DND-41 (cell line): ENCODE measurements around the gene DCLK3.

Experiments used
- ATAC-seq: fragments of 200-7000 bp; cut with Tn5 transposase; 3 replicates; pipeline ENCODE4 v1.9.1; 2021; ENCODE audit warnings: low read depth; ENCODE audit not compliant: insufficient read depth
- DNase-seq: peaks from one replicate; pipeline ENCODE4 v3.0.0-alpha.2; 2020
- H2AFZ ChIP-seq: 2 replicates; pipeline ENCODE4 v1.6.0; 2012; ENCODE audit warnings: low read depth, low read length
- H3K27ac ChIP-seq: 2 replicates; pipeline ENCODE4 v1.5.1; 2012; ENCODE audit warnings: low read length, inconsistent platforms
- H3K27me3 ChIP-seq: fragments of 200-600 bp; sonication (generic); 2 replicates; pipeline ENCODE4 v1.6.0; 2012; ENCODE audit warnings: low read length, mild to moderate bottlenecking, inconsistent platforms; ENCODE audit not compliant: insufficient read depth, poor library complexity
- H3K36me3 ChIP-seq: 2 replicates; pipeline ENCODE4 v1.5.1; 2012; ENCODE audit warnings: low read length, inconsistent platforms; ENCODE audit not compliant: insufficient read depth
- H3K4me1 ChIP-seq: 2 replicates; pipeline ENCODE4 v1.5.1; 2012; ENCODE audit warnings: mild to moderate bottlenecking, low read length; ENCODE audit not compliant: insufficient read depth
- H3K4me2 ChIP-seq: 2 replicates; pipeline ENCODE4 v1.6.0; 2012; ENCODE audit warnings: mild to moderate bottlenecking, moderate library complexity, low read length, inconsistent platforms; ENCODE audit not compliant: insufficient read depth
- H3K4me3 ChIP-seq, 2 experiments: fragments of 200-600 bp in 1 of 2; shearing (Covaris generic) in 1 of 2; 2 replicates each; pipeline ENCODE4 v1.5.1; 2012 to 2016; ENCODE audit warnings: inconsistent platforms in 2 of 2, low read length in 2 of 2, mild to moderate bottlenecking in 2 of 2, low read depth in 1 of 2, moderate library complexity in 1 of 2
- H3K79me2 ChIP-seq: 2 replicates; pipeline ENCODE4 v1.6.0; 2012; ENCODE audit warnings: low read length, inconsistent platforms; ENCODE audit not compliant: insufficient read depth
- H3K9ac ChIP-seq: 2 replicates; pipeline ENCODE4 v1.6.0; 2012; ENCODE audit warnings: low read depth, mild to moderate bottlenecking, inconsistent platforms, low read length, moderate library complexity
- H3K9me3 ChIP-seq: 2 replicates; pipeline ENCODE4 v1.5.1; 2012; ENCODE audit warnings: low read length, moderate library complexity, mild to moderate bottlenecking, inconsistent platforms; ENCODE audit not compliant: insufficient read depth, severe bottlenecking
- H4K20me1 ChIP-seq: 2 replicates; pipeline ENCODE4 v1.6.0; 2012; ENCODE audit warnings: low read length; ENCODE audit not compliant: insufficient read depth
- EZH2 ChIP-seq: IDR thresholded peaks from 3 replicates; pipeline ENCODE4 v1.6.1; 2012; ENCODE audit warnings: borderline replicate concordance, low read depth, mild to moderate bottlenecking, moderate library complexity, low read length, inconsistent platforms; ENCODE audit not compliant: severe bottlenecking
- TF ChIP-seq, protein P1 (sequence below): IDR thresholded peaks from 2 replicates; pipeline ENCODE4 v1.5.1; 2012; ENCODE audit warnings: borderline replicate concordance, low read length, moderate library complexity, mild to moderate bottlenecking; ENCODE audit not compliant: poor library complexity, severe bottlenecking; ENCODE audit errors: extremely low read depth

Gene DCLK3, protein sequence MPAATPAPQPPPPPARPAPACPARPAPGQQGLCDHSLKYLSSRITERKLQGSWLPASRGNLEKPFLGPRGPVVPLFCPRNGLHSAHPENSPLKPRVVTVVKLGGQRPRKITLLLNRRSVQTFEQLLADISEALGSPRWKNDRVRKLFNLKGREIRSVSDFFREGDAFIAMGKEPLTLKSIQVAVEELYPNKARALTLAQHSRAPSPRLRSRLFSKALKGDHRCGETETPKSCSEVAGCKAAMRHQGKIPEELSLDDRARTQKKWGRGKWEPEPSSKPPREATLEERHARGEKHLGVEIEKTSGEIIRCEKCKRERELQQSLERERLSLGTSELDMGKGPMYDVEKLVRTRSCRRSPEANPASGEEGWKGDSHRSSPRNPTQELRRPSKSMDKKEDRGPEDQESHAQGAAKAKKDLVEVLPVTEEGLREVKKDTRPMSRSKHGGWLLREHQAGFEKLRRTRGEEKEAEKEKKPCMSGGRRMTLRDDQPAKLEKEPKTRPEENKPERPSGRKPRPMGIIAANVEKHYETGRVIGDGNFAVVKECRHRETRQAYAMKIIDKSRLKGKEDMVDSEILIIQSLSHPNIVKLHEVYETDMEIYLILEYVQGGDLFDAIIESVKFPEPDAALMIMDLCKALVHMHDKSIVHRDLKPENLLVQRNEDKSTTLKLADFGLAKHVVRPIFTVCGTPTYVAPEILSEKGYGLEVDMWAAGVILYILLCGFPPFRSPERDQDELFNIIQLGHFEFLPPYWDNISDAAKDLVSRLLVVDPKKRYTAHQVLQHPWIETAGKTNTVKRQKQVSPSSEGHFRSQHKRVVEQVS

DNA sequence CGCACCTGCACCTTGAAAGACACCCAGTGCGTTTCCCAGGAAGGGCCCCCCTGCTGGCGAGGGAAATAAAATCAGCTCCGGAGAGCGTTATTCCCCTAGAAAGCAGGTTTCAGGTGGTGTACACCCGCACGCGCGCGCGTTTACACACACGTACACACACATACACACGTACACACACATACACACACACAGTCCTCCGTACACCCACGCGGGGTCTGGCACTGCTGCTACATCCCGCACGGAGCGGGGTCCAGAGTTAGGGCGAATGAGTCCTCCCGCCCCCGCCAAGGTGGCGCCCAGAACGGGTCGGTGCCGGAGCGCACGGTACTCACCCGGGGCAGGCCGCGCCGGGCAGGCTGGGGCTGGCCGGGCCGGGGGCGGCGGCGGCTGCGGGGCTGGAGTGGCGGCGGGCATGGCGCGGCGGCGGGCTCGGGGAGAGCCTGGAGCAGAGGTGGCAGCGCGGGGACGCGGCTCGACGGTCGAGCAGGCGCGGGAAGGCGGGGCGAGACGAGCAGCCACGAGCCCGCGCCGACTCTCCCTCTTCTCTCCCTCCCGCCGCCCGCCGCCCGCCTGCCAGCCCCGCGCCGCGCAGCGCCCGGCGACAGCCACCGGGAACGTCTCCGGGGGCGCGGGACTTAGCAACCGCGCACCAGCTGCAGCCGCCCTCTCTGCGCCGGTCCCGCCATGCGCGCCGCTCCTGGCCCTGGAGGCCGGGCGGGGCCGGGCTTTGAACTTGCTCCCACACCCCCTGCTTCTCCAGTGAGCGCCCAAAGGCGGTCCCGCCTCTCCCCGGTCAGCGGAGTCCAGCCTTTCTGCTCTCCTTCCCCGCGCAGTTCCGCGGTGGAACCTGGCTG, at the start of gene DCLK3:
Gene DCLK3, minus strand, starts transcription at position 704 of the 854 bp plus-strand sequence. Its CDS starts 290 bp downstream, at position 414.
- ATAC-seq: no peak
- Histone ChIP-seq H4K20me1 (no peaks in the 10 kb centered on the region), H3K4me2 (no peak within 1 kb of the TSS), H3K4me3 (no peak within 1 kb of the TSS), H3K27ac (no peak within 1 kb of the TSS), H3K79me2 (no peaks in the 10 kb centered on the region), H3K36me3 (no peaks in the 10 kb centered on the region), H3K9ac (no peak within 1 kb of the TSS), H3K27me3 (peaks cover 5% of the 10 kb centered on the region), H3K4me1 (no peaks in the 10 kb centered on the region), H3K9me3 (no peaks in the 10 kb centered on the region), H2AFZ (no peak within 1 kb of the TSS)
- no peak for DNase-seq
- no peak for TF ChIP-seq EZH2
- TF ChIP-seq, protein P1, sequence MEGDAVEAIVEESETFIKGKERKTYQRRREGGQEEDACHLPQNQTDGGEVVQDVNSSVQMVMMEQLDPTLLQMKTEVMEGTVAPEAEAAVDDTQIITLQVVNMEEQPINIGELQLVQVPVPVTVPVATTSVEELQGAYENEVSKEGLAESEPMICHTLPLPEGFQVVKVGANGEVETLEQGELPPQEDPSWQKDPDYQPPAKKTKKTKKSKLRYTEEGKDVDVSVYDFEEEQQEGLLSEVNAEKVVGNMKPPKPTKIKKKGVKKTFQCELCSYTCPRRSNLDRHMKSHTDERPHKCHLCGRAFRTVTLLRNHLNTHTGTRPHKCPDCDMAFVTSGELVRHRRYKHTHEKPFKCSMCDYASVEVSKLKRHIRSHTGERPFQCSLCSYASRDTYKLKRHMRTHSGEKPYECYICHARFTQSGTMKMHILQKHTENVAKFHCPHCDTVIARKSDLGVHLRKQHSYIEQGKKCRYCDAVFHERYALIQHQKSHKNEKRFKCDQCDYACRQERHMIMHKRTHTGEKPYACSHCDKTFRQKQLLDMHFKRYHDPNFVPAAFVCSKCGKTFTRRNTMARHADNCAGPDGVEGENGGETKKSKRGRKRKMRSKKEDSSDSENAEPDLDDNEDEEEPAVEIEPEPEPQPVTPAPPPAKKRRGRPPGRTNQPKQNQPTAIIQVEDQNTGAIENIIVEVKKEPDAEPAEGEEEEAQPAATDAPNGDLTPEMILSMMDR: no peak

DNA sequence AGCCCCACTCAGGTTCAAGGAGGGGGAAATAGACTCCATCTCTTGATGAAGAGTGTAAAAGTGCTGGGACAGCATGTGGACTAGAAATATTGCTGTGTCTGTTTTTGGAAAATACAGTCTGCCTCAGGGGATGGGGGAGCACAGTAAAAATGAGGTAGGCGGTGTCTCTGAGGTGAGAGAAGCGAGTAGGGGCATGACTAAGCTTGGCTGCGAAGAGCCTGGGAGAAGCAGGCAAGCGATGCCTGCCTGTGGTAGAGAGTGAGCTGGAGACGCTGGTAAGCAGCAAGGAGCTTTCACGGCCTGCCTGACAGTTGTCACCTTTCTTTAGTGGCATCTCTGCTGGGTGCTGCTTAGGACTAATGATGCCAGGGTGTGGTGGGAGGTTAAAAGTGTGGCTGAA, 49.0 kb upstream of the DCLK3 start:
- no peaks in the 10 kb centered on the region for H3K79me2 ChIP-seq
- H3K36me3 ChIP-seq: no peaks in the 10 kb centered on the region
- TF ChIP-seq EZH2: no peak
- TF ChIP-seq, protein P1: no peak
- no peak overlapping the region for H2AFZ ChIP-seq
- no peak for DNase-seq
- H4K20me1 ChIP-seq: no peaks in the 10 kb centered on the region
- no peak overlapping the region for H3K4me2 ChIP-seq
- H3K9ac ChIP-seq: no peak overlapping the region
- no peaks in the 10 kb centered on the region for H3K9me3 ChIP-seq
- no peak overlapping the region for H3K4me3 ChIP-seq
- no peaks in the 10 kb centered on the region for H3K27me3 ChIP-seq
- no peaks in the 10 kb centered on the region for H3K4me1 ChIP-seq
- ATAC-seq: no peak; the same call in 2 of the 3 replicates
- H3K27ac ChIP-seq: no peak overlapping the region

DNA sequence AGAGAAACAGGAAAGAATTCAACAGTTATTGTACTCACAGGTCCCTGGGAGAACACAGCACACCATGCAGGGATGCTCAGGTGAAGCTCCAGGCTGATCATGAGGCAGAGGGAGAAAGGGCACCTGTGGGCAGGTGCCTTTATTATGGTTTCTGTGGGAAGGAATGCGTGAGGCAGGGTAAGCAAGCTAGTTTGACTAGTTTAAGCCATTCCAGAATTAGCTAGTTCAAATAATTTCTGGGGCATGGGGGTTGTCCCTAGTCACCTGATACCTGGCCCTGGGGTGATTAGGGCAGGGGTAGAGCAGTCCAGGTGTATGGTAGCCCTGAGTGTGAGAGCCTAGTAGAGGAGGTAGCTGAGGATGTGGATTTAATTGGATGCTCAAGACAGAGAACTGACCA, 47.9 kb upstream of the DCLK3 start:
- no peak for ATAC-seq
- Histone ChIP-seq H3K4me2 (no peak overlapping the region), H3K9ac (no peak overlapping the region), H3K36me3 (no peaks in the 10 kb centered on the region), H3K9me3 (no peaks in the 10 kb centered on the region), H3K79me2 (no peaks in the 10 kb centered on the region), H4K20me1 (no peaks in the 10 kb centered on the region), H3K27ac (no peak overlapping the region), H3K4me1 (no peaks in the 10 kb centered on the region), H3K27me3 (no peaks in the 10 kb centered on the region), H3K4me3 (no peak overlapping the region), H2AFZ (no peak overlapping the region)
- TF ChIP-seq, protein P1: no peak
- no peak for TF ChIP-seq EZH2
- no peak for DNase-seq
